K562 (cell line): ENCODE measurements around the gene PAF1. TPM values are rescaled to one million over a fixed set of nuclear protein-coding genes. Genes with fewer than 3 reads are reported as not detected.

Experiments used
- EHMT2 ChIP-seq: fragments of 450-650 bp; IDR thresholded peaks from 2 replicates; pipeline ENCODE4 v1.6.1; 2018; ENCODE audit warnings: antibody characterized with exemption
- FOXA1 ChIP-seq: fragments of 450-650 bp; IDR thresholded peaks from 2 replicates; pipeline ENCODE4 v1.6.1; 2016; ENCODE audit warnings: mild to moderate bottlenecking, borderline replicate concordance
- GATAD2A ChIP-seq: fragments of 450-650 bp; IDR thresholded peaks from 2 replicates; pipeline ENCODE4 v1.6.1; 2017
- HDAC3 ChIP-seq: fragments of 450-650 bp; IDR thresholded peaks from 2 replicates; pipeline ENCODE4 v1.6.1; 2018; ENCODE audit warnings: borderline replicate concordance, mild to moderate bottlenecking, moderate library complexity; ENCODE audit not compliant: partially characterized antibody
- MED1 ChIP-seq: sonication (generic); formaldehyde crosslinking; IDR thresholded peaks from 2 replicates; pipeline ENCODE4 v1.8.1; 2023; ENCODE audit warnings: missing genetic modification reagents, borderline replicate concordance
- OTX1 ChIP-seq: fragments of 450-650 bp; formaldehyde crosslinking; IDR thresholded peaks from 2 replicates; pipeline ENCODE4 v1.4.0; 2022; ENCODE audit warnings: mild to moderate bottlenecking
- POLR2B ChIP-seq: fragments of 450-650 bp; IDR thresholded peaks from 2 replicates; pipeline ENCODE4 v1.6.1; 2018; ENCODE audit warnings: low read depth; ENCODE audit not compliant: partially characterized antibody
- SAP30 ChIP-seq: fragments of 200-600 bp; sonication (generic); IDR thresholded peaks from 2 replicates; pipeline ENCODE4 v1.6.1; 2012; ENCODE audit warnings: borderline replicate concordance, low read depth, mild to moderate bottlenecking, moderate library complexity, low read length, control low read depth, inconsistent platforms; ENCODE audit not compliant: insufficient read depth, poor library complexity, severe bottlenecking
- SMARCA4 ChIP-seq: fragments of 450-650 bp; IDR thresholded peaks from 2 replicates; pipeline ENCODE4 v1.6.1; 2016
- SOX6 ChIP-seq: fragments of 450-650 bp; IDR thresholded peaks from 2 replicates; pipeline ENCODE4 v1.6.1; 2014; ENCODE audit warnings: mild to moderate bottlenecking
- TAF9B ChIP-seq: fragments of 450-650 bp; IDR thresholded peaks from 2 replicates; pipeline ENCODE4 v1.6.1; 2018; ENCODE audit warnings: mild to moderate bottlenecking; ENCODE audit not compliant: partially characterized antibody
- polyA plus RNA-seq, 8 experiments: library from polyadenylated mRNA; depleted of rRNA in 4 of 8; stranded (reverse) in 5 of 8; unstranded in 3 of 8; fragments of >200 nt; fragmentation: Nextera tagmentation in 2 of 8; fragmentation: Illumina TruSeq in 1 of 8; extraction: Ambion mirVana in 2 of 8; extraction: Trizol in 1 of 8; gene quantifications; 2 replicates each; pipeline versions ENCODE4 v1.2.1 to v1.2.3, GENCODE V29; 2011 to 2014; ENCODE audit warnings: inconsistent platforms in 1 of 8, missing spikeins in 1 of 8
- total RNA-seq, 7 experiments: library from RNA; depleted of rRNA in 6 of 7; stranded (reverse); fragments of >200 nt in 6 of 7; fragmentation: Illumina TruSeq in 2 of 7; extraction: Trizol in 2 of 7; gene quantifications; 2 replicates each; pipeline versions ENCODE4 v1.2.1 to v1.2.3, GENCODE V29; 2011 to 2021; ENCODE audit warnings: low replicate concordance in 1 of 7
- TF ChIP-seq, protein P1 (sequence below): fragments of 450-650 bp; IDR thresholded peaks from 2 replicates; pipeline ENCODE4 v1.6.1; 2018; ENCODE audit not compliant: partially characterized antibody
- TF ChIP-seq, protein P2 (sequence below): sonication (generic); IDR thresholded peaks from 2 replicates; pipeline ENCODE4 v1.6.1; 2016
- TF ChIP-seq, protein P3 (sequence below), 2 experiments: fragments of 450-650 bp in 1 of 2; sonication (generic) in 1 of 2; formaldehyde crosslinking in 1 of 2; IDR thresholded peaks; 2 replicates each; pipeline versions ENCODE4 v1.7.1 to v1.9.0; 2016 to 2022; ENCODE audit warnings: inconsistent platforms in 1 of 2, mild to moderate bottlenecking in 1 of 2, missing genetic modification reagents in 1 of 2

Gene PAF1
- total and polyA plus RNA-seq, 9 of the 15 experiments (the other 6 are each of a cell fraction or from before 2014, with no cell fraction given) = 1.5 to 45.0 (median 33.8) TPM

DNA sequence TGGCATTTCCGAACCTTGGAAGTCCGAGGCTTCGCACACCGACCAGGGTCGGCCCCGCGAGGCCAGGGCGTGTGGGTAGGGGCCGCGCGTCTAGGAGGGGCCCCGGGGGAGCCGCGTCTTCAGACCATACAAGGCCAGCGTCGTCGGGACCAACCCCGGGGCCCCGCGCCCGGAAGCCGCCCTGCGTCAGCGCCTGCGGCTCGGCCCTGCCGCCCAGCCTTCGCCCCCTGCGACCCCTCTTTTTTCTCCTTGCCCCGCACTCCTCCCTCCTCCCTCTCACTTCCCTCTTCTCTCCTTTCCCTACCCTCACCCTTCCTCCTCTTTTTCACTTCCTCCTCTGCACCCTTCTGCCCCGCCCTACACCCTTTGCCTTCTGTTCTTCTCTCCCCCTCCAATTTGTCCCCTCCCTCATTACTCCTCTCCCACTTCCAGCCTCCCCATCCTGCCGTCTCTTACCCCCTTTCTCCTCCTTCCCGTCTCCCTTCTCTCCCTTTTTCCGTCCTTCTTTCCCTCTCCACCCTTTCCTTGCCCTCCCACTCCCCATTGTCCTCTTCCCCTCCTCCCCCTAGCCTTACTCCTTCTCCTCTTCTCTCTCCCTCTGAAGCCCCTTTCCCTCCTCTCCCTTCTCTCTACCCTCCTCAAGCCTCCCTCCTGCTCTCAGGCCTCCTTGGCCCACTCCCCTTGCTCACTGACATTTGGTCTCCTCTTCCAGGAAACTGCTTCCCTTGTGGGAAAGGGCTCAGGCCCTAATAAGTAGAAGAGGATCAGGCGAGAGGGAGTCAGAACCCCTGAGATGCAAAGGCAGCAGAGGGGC is 19.3 kb upstream of the PAF1 start (continued):
- TF ChIP-seq, protein P1, sequence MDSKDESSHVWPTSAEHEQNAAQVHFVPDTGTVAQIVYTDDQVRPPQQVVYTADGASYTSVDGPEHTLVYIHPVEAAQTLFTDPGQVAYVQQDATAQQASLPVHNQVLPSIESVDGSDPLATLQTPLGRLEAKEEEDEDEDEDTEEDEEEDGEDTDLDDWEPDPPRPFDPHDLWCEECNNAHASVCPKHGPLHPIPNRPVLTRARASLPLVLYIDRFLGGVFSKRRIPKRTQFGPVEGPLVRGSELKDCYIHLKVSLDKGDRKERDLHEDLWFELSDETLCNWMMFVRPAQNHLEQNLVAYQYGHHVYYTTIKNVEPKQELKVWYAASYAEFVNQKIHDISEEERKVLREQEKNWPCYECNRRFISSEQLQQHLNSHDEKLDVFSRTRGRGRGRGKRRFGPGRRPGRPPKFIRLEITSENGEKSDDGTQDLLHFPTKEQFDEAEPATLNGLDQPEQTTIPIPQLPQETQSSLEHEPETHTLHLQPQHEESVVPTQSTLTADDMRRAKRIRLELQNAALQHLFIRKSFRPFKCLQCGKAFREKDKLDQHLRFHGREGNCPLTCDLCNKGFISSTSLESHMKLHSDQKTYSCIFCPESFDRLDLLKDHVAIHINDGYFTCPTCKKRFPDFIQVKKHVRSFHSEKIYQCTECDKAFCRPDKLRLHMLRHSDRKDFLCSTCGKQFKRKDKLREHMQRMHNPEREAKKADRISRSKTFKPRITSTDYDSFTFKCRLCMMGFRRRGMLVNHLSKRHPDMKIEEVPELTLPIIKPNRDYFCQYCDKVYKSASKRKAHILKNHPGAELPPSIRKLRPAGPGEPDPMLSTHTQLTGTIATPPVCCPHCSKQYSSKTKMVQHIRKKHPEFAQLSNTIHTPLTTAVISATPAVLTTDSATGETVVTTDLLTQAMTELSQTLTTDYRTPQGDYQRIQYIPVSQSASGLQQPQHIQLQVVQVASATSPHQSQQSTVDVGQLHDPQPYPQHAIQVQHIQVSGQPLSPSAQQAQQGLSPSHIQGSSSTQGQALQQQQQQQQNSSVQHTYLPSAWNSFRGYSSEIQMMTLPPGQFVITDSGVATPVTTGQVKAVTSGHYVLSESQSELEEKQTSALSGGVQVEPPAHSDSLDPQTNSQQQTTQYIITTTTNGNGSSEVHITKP = peak; percentile 36
- TF ChIP-seq, protein P2, sequence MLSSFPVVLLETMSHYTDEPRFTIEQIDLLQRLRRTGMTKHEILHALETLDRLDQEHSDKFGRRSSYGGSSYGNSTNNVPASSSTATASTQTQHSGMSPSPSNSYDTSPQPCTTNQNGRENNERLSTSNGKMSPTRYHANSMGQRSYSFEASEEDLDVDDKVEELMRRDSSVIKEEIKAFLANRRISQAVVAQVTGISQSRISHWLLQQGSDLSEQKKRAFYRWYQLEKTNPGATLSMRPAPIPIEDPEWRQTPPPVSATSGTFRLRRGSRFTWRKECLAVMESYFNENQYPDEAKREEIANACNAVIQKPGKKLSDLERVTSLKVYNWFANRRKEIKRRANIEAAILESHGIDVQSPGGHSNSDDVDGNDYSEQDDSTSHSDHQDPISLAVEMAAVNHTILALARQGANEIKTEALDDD = no peak
- TF ChIP-seq GATAD2A (peak; percentile 95; the same call in 1 of the 2 replicates), EHMT2 (peak; percentile 85), FOXA1 (no peak), SOX6 (no peak), MED1 (CRISPR knock-in tag) (no peak), SMARCA4 (peak; percentile 82), OTX1 (peak; percentile 94), SAP30 (no peak), HDAC3 (no peak), POLR2B (peak; percentile 72), TAF9B (no peak)
- TF ChIP-seq, protein P3, sequence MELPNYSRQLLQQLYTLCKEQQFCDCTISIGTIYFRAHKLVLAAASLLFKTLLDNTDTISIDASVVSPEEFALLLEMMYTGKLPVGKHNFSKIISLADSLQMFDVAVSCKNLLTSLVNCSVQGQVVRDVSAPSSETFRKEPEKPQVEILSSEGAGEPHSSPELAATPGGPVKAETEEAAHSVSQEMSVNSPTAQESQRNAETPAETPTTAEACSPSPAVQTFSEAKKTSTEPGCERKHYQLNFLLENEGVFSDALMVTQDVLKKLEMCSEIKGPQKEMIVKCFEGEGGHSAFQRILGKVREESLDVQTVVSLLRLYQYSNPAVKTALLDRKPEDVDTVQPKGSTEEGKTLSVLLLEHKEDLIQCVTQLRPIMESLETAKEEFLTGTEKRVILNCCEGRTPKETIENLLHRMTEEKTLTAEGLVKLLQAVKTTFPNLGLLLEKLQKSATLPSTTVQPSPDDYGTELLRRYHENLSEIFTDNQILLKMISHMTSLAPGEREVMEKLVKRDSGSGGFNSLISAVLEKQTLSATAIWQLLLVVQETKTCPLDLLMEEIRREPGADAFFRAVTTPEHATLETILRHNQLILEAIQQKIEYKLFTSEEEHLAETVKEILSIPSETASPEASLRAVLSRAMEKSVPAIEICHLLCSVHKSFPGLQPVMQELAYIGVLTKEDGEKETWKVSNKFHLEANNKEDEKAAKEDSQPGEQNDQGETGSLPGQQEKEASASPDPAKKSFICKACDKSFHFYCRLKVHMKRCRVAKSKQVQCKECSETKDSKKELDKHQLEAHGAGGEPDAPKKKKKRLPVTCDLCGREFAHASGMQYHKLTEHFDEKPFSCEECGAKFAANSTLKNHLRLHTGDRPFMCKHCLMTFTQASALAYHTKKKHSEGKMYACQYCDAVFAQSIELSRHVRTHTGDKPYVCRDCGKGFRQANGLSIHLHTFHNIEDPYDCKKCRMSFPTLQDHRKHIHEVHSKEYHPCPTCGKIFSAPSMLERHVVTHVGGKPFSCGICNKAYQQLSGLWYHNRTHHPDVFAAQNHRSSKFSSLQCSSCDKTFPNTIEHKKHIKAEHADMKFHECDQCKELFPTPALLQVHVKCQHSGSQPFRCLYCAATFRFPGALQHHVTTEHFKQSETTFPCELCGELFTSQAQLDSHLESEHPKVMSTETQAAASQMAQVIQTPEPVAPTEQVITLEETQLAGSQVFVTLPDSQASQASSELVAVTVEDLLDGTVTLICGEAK (IDR thresholded peaks at IDR 0.05) = peak; percentile 72
- TF ChIP-seq, protein P3 (CRISPR knock-in tag; IDR thresholded peaks at IDR 0.05) = no peak
